ENCODE results near the gene RHBG.

DNA sequence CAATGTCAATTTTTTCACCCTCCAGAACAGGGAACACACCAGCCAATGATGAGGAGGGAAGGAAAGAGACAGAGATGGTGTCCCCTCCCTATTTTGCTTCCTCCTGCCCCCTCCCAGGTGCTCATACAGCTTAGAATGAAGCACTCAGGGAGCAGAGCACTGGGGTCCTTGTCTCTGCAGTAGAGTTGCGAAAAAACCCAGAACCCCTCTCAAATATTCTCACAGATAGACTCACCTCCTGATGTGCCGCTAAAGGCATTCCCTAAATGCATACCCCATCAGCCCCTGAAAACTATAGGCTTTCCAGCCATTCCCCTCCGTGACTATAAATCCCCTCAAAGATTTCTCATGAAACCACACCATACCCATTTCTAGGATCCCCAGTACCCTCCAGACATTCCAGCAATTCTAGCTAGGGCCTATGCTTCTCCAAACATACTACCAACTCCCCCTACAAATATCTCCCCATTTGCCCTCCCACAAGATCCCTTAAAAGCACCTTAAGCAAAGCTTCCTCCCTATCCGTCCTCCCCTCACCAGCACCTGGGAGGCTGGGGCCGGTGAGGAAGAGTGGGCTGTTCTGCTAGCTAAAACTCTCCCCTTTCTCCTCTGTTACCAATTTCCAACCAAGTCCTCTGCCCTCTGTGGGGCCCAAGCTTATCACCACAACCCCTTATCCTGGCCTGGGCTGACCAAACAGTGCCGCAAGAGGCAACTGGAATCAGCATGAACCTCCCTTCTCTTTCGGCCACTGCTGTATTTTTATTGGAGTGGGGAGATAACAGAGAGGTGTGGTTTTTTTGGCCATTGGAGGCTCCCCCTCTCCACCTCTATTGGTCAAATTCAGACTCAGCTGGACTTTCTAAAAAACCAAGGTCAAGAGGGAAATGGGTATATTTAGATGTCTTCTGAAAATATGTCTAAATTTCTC, 54.7 kb downstream of the RHBG start:
- TF ChIP-seq, protein P1, sequence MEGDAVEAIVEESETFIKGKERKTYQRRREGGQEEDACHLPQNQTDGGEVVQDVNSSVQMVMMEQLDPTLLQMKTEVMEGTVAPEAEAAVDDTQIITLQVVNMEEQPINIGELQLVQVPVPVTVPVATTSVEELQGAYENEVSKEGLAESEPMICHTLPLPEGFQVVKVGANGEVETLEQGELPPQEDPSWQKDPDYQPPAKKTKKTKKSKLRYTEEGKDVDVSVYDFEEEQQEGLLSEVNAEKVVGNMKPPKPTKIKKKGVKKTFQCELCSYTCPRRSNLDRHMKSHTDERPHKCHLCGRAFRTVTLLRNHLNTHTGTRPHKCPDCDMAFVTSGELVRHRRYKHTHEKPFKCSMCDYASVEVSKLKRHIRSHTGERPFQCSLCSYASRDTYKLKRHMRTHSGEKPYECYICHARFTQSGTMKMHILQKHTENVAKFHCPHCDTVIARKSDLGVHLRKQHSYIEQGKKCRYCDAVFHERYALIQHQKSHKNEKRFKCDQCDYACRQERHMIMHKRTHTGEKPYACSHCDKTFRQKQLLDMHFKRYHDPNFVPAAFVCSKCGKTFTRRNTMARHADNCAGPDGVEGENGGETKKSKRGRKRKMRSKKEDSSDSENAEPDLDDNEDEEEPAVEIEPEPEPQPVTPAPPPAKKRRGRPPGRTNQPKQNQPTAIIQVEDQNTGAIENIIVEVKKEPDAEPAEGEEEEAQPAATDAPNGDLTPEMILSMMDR (IDR thresholded peaks at IDR 0.05; ENCODE audit: low read depth, low read length): no peak
- no peak for TF ChIP-seq POLR2A (IDR thresholded peaks at IDR 0.05; ENCODE audit: extremely low read depth, insufficient read length)

Data from NB4 (cell line).